OCI-M2 (cell line): ENCODE measurements around the gene PPP1R12B.
"Not testable (repeated sequence)": the region's sequence is repeated elsewhere in the genome, so short reads cannot be mapped to it uniquely, and the experiment has no call there.

Experiments
- DNase-seq: peaks from one replicate; lab custom pipeline; 2025; ENCODE audit not compliant: unreplicated experiment; lab: John Stamatoyannopoulos, UW

PPP1R12B gene

GRCh38 chr1:202625416-202626360 is 277.2 kb downstream of the PPP1R12B start:
- DNase-seq: no peak

- DNase-seq: not testable (repeated sequence)
Measured at GRCh38 chr1:202627036-202627435, 278.5 kb downstream of the PPP1R12B start.

DNA sequence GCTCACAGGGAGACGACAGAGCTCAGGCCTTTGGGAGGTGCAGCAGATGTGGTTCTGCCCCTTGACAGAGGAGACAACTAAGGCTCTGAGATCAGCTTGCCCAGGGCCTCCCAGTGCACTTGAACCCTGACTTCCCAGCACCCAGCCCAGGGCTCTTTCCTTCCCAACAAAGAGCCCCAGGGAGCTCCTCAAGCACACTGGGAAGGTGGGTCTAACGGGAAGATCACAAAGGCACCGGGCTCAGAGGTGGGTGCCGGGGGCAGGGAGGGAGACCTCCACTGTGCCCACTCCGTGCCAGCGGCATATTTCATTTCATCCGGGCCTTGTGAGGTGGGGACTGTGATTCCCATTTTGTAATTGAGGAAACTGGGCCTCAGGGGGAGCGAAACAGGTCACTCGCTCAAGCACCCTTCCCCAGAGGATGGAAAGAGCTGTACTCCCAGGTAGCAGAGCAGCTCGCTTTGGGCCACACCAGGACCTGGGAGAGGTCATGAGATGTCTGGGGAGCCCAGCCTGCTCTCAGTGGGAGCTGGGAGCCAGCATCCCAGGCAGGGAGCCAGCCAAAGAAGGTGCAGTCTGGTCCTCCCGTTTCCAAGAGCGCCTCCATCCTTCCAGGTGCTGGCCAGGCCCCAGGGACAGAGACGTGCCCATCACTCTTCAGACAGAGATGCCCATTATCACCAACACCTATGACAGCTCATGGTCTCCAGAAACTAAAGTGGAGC is 279.5 kb downstream of the PPP1R12B start:
- no peak for DNase-seq

DNA sequence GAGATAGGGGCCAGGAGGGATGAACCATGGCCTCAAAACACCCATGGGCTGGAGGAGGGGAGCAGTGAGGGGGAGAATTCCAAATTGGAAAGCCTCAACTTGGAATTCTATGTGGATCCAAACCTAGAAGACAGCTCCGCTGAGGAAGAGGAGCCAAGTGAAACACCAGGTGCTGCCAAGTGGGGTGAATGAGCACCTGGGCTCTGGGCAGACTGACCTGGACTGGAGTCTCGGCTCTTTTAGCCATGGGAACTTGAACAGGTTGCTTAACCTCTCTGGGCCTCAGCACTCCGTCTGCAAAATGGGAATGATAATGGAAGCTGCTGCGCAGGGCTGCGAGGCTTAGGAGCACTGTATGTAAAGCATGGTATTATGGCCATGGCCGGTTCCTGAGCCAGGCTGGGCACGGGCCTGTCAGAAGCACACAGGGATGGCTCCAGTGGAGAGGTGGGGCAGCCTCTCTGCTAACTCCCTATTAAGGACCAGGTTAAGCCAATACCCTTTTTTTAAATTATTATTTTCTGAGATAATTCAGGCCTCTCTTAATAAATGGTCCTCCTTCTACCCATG is 280.2 kb downstream of the PPP1R12B start:
- no peak for DNase-seq

GRCh38 chr1:202629257-202629811 is 280.8 kb downstream of the PPP1R12B start:
- DNase-seq: not testable (repeated sequence)

DNA sequence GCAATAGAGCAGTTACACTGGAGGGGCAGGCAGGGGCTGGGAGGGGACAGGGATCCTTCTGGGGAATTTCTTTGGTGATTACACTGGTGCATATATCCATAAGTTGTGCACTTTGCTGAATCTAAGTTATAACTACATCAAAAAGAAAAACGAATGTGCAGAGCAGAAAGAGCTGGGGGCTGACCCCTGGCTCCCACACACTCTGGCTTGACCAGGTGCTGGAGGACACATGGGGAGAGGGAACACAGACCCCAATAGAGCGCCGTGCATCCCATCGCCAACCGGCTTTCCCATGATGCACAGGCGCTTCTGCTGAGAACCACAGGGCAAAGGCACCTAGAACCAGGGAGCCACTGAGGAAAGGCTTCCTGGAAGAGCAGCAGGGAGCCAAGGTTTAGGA is 281.6 kb downstream of the PPP1R12B start:
- DNase-seq: not testable (repeated sequence)

GRCh38 chr1:202630541-202630940 is 282.0 kb downstream of the PPP1R12B start:
- no peak for DNase-seq

GRCh38 chr1:202631076-202631923 is 282.8 kb downstream of the PPP1R12B start:
- DNase-seq: no peak

- DNase-seq: no peak
Measured at GRCh38 chr1:202632241-202632640, 283.7 kb downstream of the PPP1R12B start.

DNA sequence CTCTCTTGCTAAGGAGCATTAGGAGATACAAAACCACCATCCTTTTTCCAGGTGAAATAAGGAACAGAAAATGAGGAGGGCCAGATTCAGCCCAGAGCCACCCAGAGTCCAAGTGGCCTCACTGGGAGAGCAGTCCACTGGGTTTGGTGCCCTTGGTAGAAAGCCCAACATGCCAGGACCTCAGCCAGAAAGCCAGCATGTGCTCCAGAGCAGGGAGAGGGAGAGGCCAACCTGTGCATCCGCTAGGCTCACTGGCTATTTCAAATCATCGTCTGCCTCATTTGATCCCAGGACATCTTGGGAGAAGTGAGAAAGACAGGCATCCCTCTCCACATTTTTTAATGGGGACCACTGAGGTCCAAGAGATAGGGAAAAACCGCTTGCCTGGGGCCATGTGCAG is 287.7 kb downstream of the PPP1R12B start:
- DNase-seq: not testable (repeated sequence)

DNA sequence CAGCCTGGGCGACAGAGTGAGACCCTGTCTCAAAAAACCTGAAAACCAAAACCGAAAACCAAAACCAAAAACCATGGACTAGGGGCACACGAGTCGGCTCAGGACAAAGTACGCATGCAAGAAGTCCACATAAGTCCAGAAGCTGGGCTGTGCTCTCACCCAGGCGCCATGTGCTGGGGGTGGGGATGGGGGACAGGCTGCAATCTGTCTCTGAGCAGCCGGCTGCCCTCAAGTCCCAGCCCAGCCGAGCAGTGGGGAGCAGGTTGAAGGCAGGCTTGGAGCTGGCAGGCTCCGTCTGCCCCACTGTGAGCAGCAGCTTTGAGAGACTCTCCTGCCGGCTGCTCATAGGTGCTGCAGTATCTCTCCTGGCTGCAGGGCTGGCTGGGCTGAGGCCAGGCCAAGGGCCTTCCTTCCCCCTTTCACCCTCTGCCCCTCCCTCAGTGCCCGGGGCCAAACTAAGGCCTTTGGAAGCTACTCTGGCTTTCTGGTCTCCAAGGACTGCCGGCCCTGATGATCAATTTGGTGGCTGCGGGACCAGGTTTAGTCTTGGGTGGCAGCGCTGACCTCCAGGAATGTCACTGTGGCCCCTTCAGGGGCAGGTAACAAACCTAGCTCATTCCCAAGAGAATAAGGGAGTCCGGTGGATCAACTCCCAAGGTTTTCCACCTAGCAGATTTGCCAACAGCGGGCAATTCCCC is 289.0 kb downstream of the PPP1R12B start:
- DNase-seq: not testable (repeated sequence)

DNA sequence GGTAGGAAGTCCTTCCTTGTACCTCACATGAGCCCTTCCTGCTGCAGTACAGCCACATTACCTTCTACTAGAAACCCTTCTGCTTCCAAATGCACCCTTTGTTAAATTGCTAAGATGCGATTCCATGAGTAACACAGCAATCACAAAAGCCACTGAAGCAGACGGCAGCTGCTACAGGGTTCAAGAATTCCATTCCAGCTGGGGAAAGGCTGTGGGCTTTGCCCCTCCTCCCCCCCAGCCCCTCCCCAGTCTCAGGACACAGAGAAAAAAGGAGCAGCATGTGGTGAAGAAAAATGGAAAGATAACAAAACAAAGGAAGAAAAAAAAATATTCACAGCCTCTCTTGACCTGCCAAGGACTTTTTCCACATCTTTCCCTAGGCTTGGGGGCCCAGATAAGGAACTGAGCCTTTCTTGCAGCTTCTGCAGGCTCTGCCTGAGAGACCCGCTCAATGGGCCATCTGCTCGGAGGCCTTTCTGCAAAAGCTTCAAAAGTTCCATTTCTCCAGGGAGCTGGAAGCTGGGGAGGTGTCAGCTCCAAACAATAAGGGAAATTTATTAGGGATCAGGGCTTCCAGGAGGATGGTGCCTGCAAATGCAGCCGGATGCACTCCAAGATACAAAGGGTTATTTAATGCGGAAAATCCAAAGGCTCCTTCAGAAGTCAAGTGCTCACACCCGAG is 289.7 kb downstream of the PPP1R12B start:
- no peak for DNase-seq

DNA sequence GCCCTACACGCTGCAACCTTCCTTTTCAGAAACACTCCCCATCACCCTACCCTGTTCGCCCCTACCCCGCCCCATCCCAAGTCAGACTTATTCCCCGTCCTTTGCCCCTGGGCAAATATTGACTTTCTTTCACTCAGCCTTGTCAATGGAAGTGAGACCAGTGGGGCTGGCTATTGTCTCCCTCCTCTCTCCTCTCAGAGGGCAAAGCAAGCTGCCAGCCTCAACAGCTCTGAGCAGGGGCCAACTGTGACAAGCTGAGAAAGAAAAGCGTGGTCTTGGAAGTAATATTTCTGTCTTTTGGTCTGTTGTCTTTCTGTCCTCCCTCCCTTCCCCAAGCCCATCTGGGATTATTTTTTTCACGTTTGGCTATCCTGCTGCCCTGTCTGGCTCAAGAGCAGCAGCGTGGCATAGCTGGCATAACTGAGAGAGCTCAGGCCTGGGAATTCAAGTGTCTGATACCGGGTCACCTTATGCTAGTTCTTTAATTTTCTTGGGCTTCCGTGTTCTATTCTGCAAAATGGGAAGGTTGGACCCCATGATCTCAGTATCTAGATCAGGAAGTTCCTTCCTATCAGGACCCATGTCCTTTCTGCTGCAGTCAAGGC is 290.3 kb downstream of the PPP1R12B start:
- not testable (repeated sequence) for DNase-seq

DNA sequence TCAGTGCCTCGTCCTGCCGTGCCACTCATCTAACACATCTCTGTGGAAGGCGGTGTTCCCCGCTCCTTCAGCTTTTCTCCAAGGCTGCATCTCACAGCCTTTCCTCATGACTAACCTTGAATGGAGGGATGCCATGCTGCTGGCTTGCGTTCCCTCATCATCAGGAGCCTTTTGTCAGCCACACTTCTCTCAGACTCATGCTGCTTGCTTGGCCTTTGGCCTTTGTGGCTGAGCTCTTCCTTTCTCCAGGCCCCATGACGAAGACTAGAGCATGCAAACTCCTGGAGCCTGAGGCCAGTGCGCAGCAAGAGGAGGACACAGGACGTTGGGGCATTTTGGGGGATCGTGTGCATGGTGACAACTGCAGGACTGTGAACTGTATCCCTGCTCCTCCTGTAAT is 291.0 kb downstream of the PPP1R12B start:
- no peak for DNase-seq

- no peak for DNase-seq
Measured at GRCh38 chr1:202642212-202642611, 293.7 kb downstream of the PPP1R12B start.
